B cell (primary cell): ENCODE measurements around the gene MACROH2A1.
"Not testable (repeated sequence)": the region's sequence is repeated elsewhere in the genome, so short reads cannot be mapped to it uniquely, and the experiment has no call there.

Source experiments
- EZH2 ChIP-seq: IDR thresholded peaks from 2 replicates; pipeline ENCODE4 v1.6.1; 2012; ENCODE audit warnings: borderline replicate concordance, low read depth, mild to moderate bottlenecking, moderate library complexity, low read length; ENCODE audit not compliant: insufficient read depth, poor library complexity, severe bottlenecking
- TF ChIP-seq, protein P1 (sequence below): fragments of 200-600 bp; IDR thresholded peaks from one replicate; pipeline ENCODE4 v1.8.0; 2022; ENCODE audit warnings: antibody characterized with exemption, mild to moderate bottlenecking

DNA sequence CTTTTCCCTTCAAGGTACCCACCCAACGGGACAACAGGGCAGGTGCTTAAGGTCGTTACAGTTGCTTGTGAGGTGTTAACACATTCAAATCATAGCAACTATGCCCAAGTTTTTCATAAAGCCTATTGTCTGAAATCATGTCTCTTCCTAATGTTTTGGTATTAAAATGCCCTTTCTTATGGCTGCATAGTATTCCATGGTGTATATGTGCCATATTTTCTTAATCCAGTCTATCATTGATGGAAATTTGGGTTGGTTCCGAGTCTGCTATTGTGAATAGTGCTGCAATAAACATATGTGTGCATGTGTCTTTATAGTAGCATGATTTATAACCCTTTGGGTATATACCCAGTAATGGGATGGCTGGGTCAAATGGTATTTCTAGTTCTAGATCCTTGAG lies 35.7 kb downstream of the MACROH2A1 start:
- TF ChIP-seq EZH2: not testable (repeated sequence)
- TF ChIP-seq, protein P1, sequence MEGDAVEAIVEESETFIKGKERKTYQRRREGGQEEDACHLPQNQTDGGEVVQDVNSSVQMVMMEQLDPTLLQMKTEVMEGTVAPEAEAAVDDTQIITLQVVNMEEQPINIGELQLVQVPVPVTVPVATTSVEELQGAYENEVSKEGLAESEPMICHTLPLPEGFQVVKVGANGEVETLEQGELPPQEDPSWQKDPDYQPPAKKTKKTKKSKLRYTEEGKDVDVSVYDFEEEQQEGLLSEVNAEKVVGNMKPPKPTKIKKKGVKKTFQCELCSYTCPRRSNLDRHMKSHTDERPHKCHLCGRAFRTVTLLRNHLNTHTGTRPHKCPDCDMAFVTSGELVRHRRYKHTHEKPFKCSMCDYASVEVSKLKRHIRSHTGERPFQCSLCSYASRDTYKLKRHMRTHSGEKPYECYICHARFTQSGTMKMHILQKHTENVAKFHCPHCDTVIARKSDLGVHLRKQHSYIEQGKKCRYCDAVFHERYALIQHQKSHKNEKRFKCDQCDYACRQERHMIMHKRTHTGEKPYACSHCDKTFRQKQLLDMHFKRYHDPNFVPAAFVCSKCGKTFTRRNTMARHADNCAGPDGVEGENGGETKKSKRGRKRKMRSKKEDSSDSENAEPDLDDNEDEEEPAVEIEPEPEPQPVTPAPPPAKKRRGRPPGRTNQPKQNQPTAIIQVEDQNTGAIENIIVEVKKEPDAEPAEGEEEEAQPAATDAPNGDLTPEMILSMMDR: not testable (repeated sequence)
